ENCODE results near the gene OR52E2.

The OR52E2 gene

DNA sequence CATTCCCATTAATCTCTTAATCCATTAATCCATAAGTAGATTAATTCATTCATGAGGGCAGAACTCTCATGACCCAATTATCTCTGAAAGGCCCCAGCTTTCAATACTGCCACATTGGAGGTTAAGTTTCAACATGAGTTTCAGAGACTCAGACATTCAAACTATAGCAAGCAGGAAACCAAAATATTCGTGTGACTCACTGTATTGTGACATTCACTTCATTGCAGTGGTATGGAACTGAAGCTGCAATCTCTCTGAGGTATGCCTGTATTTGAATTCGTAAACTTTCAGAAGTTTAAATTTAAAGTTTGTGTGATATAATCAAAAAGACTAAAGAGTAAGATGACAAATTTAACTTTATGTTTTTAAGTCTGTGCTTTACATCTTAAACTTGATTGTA, 16.0 kb downstream of the OR52E2 start:
- no peak overlapping the region for H2AFZ ChIP-seq (ENCODE audit: low read depth, low read length)

DNA sequence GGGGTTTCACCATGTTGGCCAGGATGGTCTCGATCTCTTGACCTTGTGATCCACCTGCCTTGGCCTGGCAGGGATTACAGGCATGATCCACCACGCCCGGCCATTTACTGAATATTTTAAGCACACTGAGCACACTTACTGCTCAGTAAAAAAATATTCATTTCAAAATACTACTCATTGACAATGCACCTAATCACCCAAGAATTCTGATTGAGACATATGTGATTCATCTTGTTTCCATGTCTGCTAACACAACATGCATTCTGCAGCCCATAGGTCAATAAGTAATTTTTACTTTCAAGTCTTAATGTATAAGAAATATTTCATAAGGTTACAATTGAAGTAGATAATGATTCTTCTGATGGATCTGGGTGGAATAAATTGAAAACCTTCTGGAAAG, 17.3 kb downstream of the OR52E2 start:
- WGBS, result 56% methylated on average over 3 of the region's 3 CpGs
- no peaks in the 10 kb centered on the region for H3K27me3 ChIP-seq (ENCODE audit: control insufficient read depth in 1 of 2, insufficient read depth in 1 of 2, low read length in 2 of 2)

More for the DNA sequence above, 16.0 kb downstream of the OR52E2 start:
- no peak overlapping the region for H3K9ac ChIP-seq (ENCODE audit: low read length)
- H3K14ac ChIP-seq (ENCODE audit: low read length in 2 of 2), result no peak overlapping the region
- no peak overlapping the region for H4K91ac ChIP-seq (ENCODE audit: low read length)
- no peak overlapping the region for H2AK5ac ChIP-seq (ENCODE audit: low read length, severe bottlenecking)
- no peak overlapping the region for H3K18ac ChIP-seq (ENCODE audit: low read depth in 1 of 2, low read length in 2 of 2)
- no peak overlapping the region for H3K4ac ChIP-seq (ENCODE audit: low read depth in 1 of 2, low read length in 2 of 2)
- no peak overlapping the region for H3K27ac ChIP-seq (ENCODE audit: low read length, poor library complexity, severe bottlenecking)
- no peaks in the 10 kb centered on the region for H3K36me3 ChIP-seq (ENCODE audit: control insufficient read depth in 1 of 2, insufficient read depth in 2 of 2, low read depth in 1 of 2, low read length in 2 of 2)
- H3K27me3 ChIP-seq (ENCODE audit: control insufficient read depth in 1 of 2, insufficient read depth in 1 of 2, low read length in 2 of 2), result no peaks in the 10 kb centered on the region
- no peak overlapping the region for H3K23ac ChIP-seq (ENCODE audit: low read length in 2 of 2)
- H2BK15ac ChIP-seq (ENCODE audit: low read depth, poor library complexity, severe bottlenecking), result no peak overlapping the region
- DNase-seq, result peak; percentile 28
- no peak overlapping the region for H2BK120ac ChIP-seq (ENCODE audit: low read depth, low read length)
- H3K4me2 ChIP-seq (ENCODE audit: low read length, poor library complexity, severe bottlenecking), result no peak overlapping the region
- H3K4me3 ChIP-seq (ENCODE audit: insufficient read depth in 1 of 2, low read depth in 1 of 2, low read length in 2 of 2), result no peak overlapping the region
- H3K4me1 ChIP-seq (ENCODE audit: control insufficient read depth, insufficient read depth, low read depth, low read length), result no peaks in the 10 kb centered on the region
- no peak overlapping the region for H4K8ac ChIP-seq (ENCODE audit: low read length)
- no peaks in the 10 kb centered on the region for H3K79me1 ChIP-seq (replicated peaks; ENCODE audit: low read length, poor library complexity, severe bottlenecking)
- H2BK12ac ChIP-seq (ENCODE audit: low read length in 2 of 2), result no peak overlapping the region
- 29% methylated on average over 1 of the region's 2 CpGs for WGBS
- H3K9me3 ChIP-seq (ENCODE audit: control insufficient read depth, low read length), result no peaks in the 10 kb centered on the region
- no peak overlapping the region for H2BK5ac ChIP-seq (ENCODE audit: low read depth, low read length, poor library complexity, severe bottlenecking)

DNA sequence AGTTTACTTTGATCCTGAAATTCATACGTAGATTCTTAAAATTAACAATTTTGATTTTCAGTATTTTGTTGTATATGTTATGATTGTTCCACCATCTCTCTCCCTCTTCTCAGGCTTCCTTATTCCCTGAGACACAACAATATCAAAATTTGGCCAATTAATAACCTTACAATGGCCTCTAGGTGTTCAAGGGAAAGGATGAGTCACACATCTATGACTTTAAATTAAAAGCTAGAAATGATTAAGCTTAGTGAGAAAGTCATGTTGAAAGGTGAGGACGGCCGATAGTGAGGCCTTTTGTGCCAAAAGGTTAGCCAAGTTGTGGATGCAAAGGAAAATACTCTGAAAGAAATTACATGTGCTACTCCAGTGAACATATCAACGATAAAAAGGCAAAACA, 18.6 kb downstream of the OR52E2 start:
- no peaks in the 10 kb centered on the region for H3K9me3 ChIP-seq (ENCODE audit: control insufficient read depth, low read length)
- H3K27ac ChIP-seq (ENCODE audit: low read length, poor library complexity, severe bottlenecking), result no peak overlapping the region
- no peak overlapping the region for H3K14ac ChIP-seq (ENCODE audit: low read length in 2 of 2)
- no peaks in the 10 kb centered on the region for H3K79me1 ChIP-seq (replicated peaks; ENCODE audit: low read length, poor library complexity, severe bottlenecking)
- H3K36me3 ChIP-seq (ENCODE audit: control insufficient read depth in 1 of 2, insufficient read depth in 2 of 2, low read depth in 1 of 2, low read length in 2 of 2), result no peaks in the 10 kb centered on the region
- H3K27me3 ChIP-seq (ENCODE audit: control insufficient read depth in 1 of 2, insufficient read depth in 1 of 2, low read length in 2 of 2), result no peaks in the 10 kb centered on the region
- no peak overlapping the region for H2AFZ ChIP-seq (ENCODE audit: low read depth, low read length)
- no peak overlapping the region for H2BK12ac ChIP-seq (ENCODE audit: low read length in 2 of 2)
- no peak overlapping the region for H3K4me3 ChIP-seq (ENCODE audit: insufficient read depth in 1 of 2, low read depth in 1 of 2, low read length in 2 of 2)
- H2BK15ac ChIP-seq (ENCODE audit: low read depth, poor library complexity, severe bottlenecking), result no peak overlapping the region
- no peak overlapping the region for H4K91ac ChIP-seq (ENCODE audit: low read length)
- 46% methylated on average over 2 of the region's 4 CpGs for WGBS
- no peak overlapping the region for H3K23ac ChIP-seq (ENCODE audit: low read length in 2 of 2)
- no peak overlapping the region for H3K4ac ChIP-seq (ENCODE audit: low read depth in 1 of 2, low read length in 2 of 2)
- no peak overlapping the region for H2BK5ac ChIP-seq (ENCODE audit: low read depth, low read length, poor library complexity, severe bottlenecking)
- H3K4me2 ChIP-seq (ENCODE audit: low read length, poor library complexity, severe bottlenecking), result no peak overlapping the region
- H4K8ac ChIP-seq (ENCODE audit: low read length), result no peak overlapping the region
- H3K18ac ChIP-seq (ENCODE audit: low read depth in 1 of 2, low read length in 2 of 2), result no peak overlapping the region
- H3K9ac ChIP-seq (ENCODE audit: low read length), result no peak overlapping the region
- H3K4me1 ChIP-seq (ENCODE audit: control insufficient read depth, insufficient read depth, low read depth, low read length), result no peaks in the 10 kb centered on the region
- DNase-seq, result no peak
- H2BK120ac ChIP-seq (ENCODE audit: low read depth, low read length), result no peak overlapping the region
- H2AK5ac ChIP-seq (ENCODE audit: low read length, severe bottlenecking), result no peak overlapping the region

More for the DNA sequence above, 17.3 kb downstream of the OR52E2 start:
- Histone ChIP-seq H3K4me2 (ENCODE audit: low read length, poor library complexity, severe bottlenecking) (no peak overlapping the region), H3K4me3 (ENCODE audit: insufficient read depth in 1 of 2, low read depth in 1 of 2, low read length in 2 of 2) (no peak overlapping the region), H2BK15ac (ENCODE audit: low read depth, poor library complexity, severe bottlenecking) (no peak overlapping the region), H3K4ac (ENCODE audit: low read depth in 1 of 2, low read length in 2 of 2) (no peak overlapping the region), H3K18ac (ENCODE audit: low read depth in 1 of 2, low read length in 2 of 2) (no peak overlapping the region), H2BK120ac (ENCODE audit: low read depth, low read length) (no peak overlapping the region), H4K91ac (ENCODE audit: low read length) (no peak overlapping the region), H3K4me1 (ENCODE audit: control insufficient read depth, insufficient read depth, low read depth, low read length) (no peaks in the 10 kb centered on the region), H2BK5ac (ENCODE audit: low read depth, low read length, poor library complexity, severe bottlenecking) (no peak overlapping the region), H3K14ac (ENCODE audit: low read length in 2 of 2) (no peak overlapping the region), H3K36me3 (ENCODE audit: control insufficient read depth in 1 of 2, insufficient read depth in 2 of 2, low read depth in 1 of 2, low read length in 2 of 2) (no peaks in the 10 kb centered on the region), H3K9ac (ENCODE audit: low read length) (no peak overlapping the region), H3K79me1 (replicated peaks; ENCODE audit: low read length, poor library complexity, severe bottlenecking) (no peaks in the 10 kb centered on the region), H4K8ac (ENCODE audit: low read length) (no peak overlapping the region), H2AK5ac (ENCODE audit: low read length, severe bottlenecking) (no peak overlapping the region), H3K27ac (ENCODE audit: low read length, poor library complexity, severe bottlenecking) (no peak overlapping the region), H3K23ac (ENCODE audit: low read length in 2 of 2) (no peak overlapping the region), H2BK12ac (ENCODE audit: low read length in 2 of 2) (no peak overlapping the region), H2AFZ (ENCODE audit: low read depth, low read length) (no peak overlapping the region), H3K9me3 (ENCODE audit: control insufficient read depth, low read length) (no peaks in the 10 kb centered on the region)
- no peak for DNase-seq

DNA sequence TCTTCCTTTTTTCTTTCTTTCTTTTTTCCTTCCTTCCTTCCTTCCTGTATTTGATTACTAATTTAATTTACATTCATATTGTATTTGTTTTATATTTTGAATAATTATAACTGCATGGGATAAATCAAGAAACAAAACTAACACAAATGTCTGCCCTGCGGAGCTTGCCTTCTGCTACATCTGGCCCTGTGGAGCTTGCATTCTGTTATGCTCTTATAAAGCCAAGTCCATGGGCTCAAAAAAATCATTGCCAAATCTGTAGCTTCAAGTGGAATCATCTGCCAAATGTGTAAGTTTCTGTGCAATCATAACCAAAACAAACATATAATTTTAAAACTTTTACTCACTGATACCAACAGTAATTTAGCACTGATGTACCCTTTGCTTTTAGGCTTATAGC, 21.1 kb downstream of the OR52E2 start:
- Histone ChIP-seq H4K8ac (ENCODE audit: low read length) (no peak overlapping the region), H3K4me1 (ENCODE audit: control insufficient read depth, insufficient read depth, low read depth, low read length) (no peaks in the 10 kb centered on the region), H3K4ac (ENCODE audit: low read depth in 1 of 2, low read length in 2 of 2) (no peak overlapping the region), H2AFZ (ENCODE audit: low read depth, low read length) (no peak overlapping the region), H3K14ac (ENCODE audit: low read length in 2 of 2) (no peak overlapping the region), H3K9ac (ENCODE audit: low read length) (no peak overlapping the region), H3K79me1 (replicated peaks; ENCODE audit: low read length, poor library complexity, severe bottlenecking) (no peaks in the 10 kb centered on the region), H3K4me2 (ENCODE audit: low read length, poor library complexity, severe bottlenecking) (no peak overlapping the region), H2BK5ac (ENCODE audit: low read depth, low read length, poor library complexity, severe bottlenecking) (no peak overlapping the region), H3K27ac (ENCODE audit: low read length, poor library complexity, severe bottlenecking) (no peak overlapping the region), H3K36me3 (ENCODE audit: control insufficient read depth in 1 of 2, insufficient read depth in 2 of 2, low read depth in 1 of 2, low read length in 2 of 2) (no peaks in the 10 kb centered on the region), H3K9me3 (ENCODE audit: control insufficient read depth, low read length) (no peaks in the 10 kb centered on the region), H3K4me3 (ENCODE audit: insufficient read depth in 1 of 2, low read depth in 1 of 2, low read length in 2 of 2) (no peak overlapping the region), H2BK120ac (ENCODE audit: low read depth, low read length) (no peak overlapping the region), H2BK15ac (ENCODE audit: low read depth, poor library complexity, severe bottlenecking) (no peak overlapping the region), H2BK12ac (ENCODE audit: low read length in 2 of 2) (no peak overlapping the region), H3K23ac (ENCODE audit: low read length in 2 of 2) (no peak overlapping the region), H3K18ac (ENCODE audit: low read depth in 1 of 2, low read length in 2 of 2) (no peak overlapping the region), H2AK5ac (ENCODE audit: low read length, severe bottlenecking) (no peak overlapping the region), H3K27me3 (ENCODE audit: control insufficient read depth in 1 of 2, insufficient read depth in 1 of 2, low read length in 2 of 2) (no peaks in the 10 kb centered on the region), H4K91ac (ENCODE audit: low read length) (no peak overlapping the region)
- WGBS, result 92% methylated on average over 1 of the region's 1 CpG
- DNase-seq, result no peak
